ENCODE measurements around the gene DBNDD2. TPM values are rescaled to one million over a fixed set of nuclear protein-coding genes. Genes with fewer than 3 reads are reported as not detected.

The DBNDD2 gene
- total RNA-seq, 4 donors from 2014 or later: 74.5 to 122 (median 84.9) TPM

DNA sequence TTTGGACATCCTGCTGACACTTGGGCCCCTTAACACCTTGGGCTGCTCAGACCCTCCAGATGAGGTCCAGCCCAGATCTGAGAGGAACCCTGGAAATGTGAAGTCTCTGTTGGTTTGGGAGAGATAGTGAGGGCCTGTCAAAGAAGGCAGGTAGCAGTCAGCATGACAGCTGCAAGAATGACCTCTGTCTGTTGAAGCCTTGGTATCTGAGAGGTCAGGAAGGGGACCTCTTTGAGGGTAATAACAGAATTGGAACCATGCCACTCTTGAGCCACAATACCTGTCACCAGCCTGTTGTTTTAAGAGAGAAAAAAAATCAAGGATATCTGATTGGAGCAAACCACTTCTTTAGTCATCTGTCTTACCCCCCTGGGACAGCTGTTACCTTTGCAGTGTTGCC lies 41.0 kb upstream of the DBNDD2 start:
- intact Hi-C loops (cut with DNase I; ENCODE audit: low total_unique reads): no loop called here
- Histone ChIP-seq H3K4me1 (peaks cover 16 to 43% (median 22%) of the 10 kb centered on the region in 4 donors), H3K27ac (no peak overlapping the region), H3K36me3 (peaks cover 0 to 27% (median 10%) of the 10 kb centered on the region in 4 donors), H3K9me3 (no peaks in the 10 kb centered on the region), H3K27me3 (no peaks in the 10 kb centered on the region), H3K4me3 (no peak overlapping the region)
- in situ Hi-C loops (cut with MboI; ENCODE audit: low pct_ligation_motif_present in 1 of 4, low pct_unique_long_range_greater_than_20kb in 1 of 4, low sequenced_read_pairs in 3 of 4): loop anchor here in 1 of 4 donors (5.0 kb wide), 1 partner anchor 50 kb away; the partner anchor contains the start of gene PIGT
- TF ChIP-seq, protein P1, sequence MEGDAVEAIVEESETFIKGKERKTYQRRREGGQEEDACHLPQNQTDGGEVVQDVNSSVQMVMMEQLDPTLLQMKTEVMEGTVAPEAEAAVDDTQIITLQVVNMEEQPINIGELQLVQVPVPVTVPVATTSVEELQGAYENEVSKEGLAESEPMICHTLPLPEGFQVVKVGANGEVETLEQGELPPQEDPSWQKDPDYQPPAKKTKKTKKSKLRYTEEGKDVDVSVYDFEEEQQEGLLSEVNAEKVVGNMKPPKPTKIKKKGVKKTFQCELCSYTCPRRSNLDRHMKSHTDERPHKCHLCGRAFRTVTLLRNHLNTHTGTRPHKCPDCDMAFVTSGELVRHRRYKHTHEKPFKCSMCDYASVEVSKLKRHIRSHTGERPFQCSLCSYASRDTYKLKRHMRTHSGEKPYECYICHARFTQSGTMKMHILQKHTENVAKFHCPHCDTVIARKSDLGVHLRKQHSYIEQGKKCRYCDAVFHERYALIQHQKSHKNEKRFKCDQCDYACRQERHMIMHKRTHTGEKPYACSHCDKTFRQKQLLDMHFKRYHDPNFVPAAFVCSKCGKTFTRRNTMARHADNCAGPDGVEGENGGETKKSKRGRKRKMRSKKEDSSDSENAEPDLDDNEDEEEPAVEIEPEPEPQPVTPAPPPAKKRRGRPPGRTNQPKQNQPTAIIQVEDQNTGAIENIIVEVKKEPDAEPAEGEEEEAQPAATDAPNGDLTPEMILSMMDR (IDR thresholded peaks at IDR 0.05): no peak
- no peak for TF ChIP-seq EP300 (IDR thresholded peaks at IDR 0.05; ENCODE audit: low read depth)
- no peak for DNase-seq

DNA sequence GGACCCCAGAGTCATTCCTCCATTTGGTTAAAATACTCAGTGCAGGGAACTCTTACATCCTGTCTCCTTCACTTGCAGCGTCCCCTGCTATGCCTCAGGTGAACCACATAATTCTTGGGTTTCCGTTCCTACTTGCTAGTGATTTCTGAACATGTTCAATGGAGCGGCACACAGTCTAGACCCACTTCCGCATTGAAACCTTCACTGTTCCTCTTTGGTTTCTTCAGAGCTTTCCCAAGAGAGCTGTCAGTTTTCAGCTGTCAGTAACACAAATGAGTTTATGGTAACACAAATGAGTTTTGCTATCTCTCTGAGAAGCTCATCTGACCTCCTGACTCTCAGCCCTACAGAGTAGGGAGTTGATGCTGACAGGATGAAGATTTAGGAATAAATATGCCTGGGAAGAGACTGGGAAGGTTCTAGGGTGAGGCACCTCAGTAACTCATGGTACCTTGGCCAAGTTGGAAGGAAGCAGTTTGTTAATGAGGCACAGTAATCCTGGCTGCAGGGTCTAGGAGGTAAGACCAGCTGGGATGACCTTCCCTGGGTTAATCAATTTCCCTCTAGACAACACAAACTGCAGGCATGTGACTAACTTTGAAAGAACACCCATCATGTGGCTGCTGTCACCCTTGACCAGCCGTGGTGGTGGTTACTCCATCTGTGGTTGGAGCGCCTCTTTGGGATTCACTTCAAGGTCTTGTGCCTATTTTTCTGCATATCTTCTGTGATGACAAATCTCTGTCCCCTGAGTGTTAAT lies 39.7 kb upstream of the DBNDD2 start:
- intact Hi-C loops (cut with DNase I; ENCODE audit: low total_unique reads) (no loop called here), in situ Hi-C loops (cut with MboI; ENCODE audit: low pct_ligation_motif_present in 1 of 4, low pct_unique_long_range_greater_than_20kb in 1 of 4, low sequenced_read_pairs in 3 of 4) (loop anchor here in 1 of 4 donors (5.0 kb wide), 1 partner anchor 49 kb away; the partner anchor contains the start of gene PIGT)
- peak overlapping the region in 3 of 4 donors; percentile 2 to 44 (median 8) for H3K27ac ChIP-seq
- H3K36me3 ChIP-seq: peaks cover 0 to 27% (median 10%) of the 10 kb centered on the region in 4 donors
- H3K4me1 ChIP-seq: peaks cover 19 to 49% (median 26%) of the 10 kb centered on the region in 4 donors
- peak in 1 of 3 donors; percentile 45 for TF ChIP-seq POLR2AphosphoS5 (IDR thresholded peaks at IDR 0.05)
- no peak for TF ChIP-seq POLR2A (IDR thresholded peaks at IDR 0.05)
- WGBS, 2 donors (ENCODE audit: low coverage in 1 of 2): 66 to 77% methylated on average over 4 to 6 of the region's 6 CpGs
- DNase-seq: peak; percentile 53
- H3K4me3 ChIP-seq: no peak overlapping the region
- no peaks in the 10 kb centered on the region for H3K27me3 ChIP-seq
- no peaks in the 10 kb centered on the region for H3K9me3 ChIP-seq

- Histone ChIP-seq H3K9me3 (no peaks in the 10 kb centered on the region), H3K27ac (peak overlapping the region in 1 of 4 donors; percentile 13), H3K27me3 (no peaks in the 10 kb centered on the region), H3K4me1 (peaks cover 8 to 33% (median 14%) of the 10 kb centered on the region in 4 donors), H3K4me3 (no peak overlapping the region), H3K36me3 (peaks cover 0 to 25% (median 9%) of the 10 kb centered on the region in 4 donors)
- TF ChIP-seq, protein P1 (IDR thresholded peaks at IDR 0.05): no peak
- no peak for TF ChIP-seq POLR2AphosphoS5 (IDR thresholded peaks at IDR 0.05)
- intact Hi-C loops (cut with DNase I; ENCODE audit: low total_unique reads): loop anchor here (5.0 kb wide), 2 partner anchors 53 to 67 kb away; no protein-coding TSS in a partner anchor
- in situ Hi-C loops (cut with MboI; ENCODE audit: low pct_ligation_motif_present in 1 of 4, low pct_unique_long_range_greater_than_20kb in 1 of 4, low sequenced_read_pairs in 3 of 4): loop anchor here in 3 of 4 donors (10.0 kb wide), 2 partner anchors 64 to 74 kb away; no protein-coding TSS in a partner anchor
- no peak for DNase-seq
- 64 to 80% methylated on average over 1 to 3 of the region's 3 CpGs for WGBS, 2 donors (ENCODE audit: low coverage in 1 of 2)
Observed at GRCh38 chr20:45370571-45371160, 37.4 kb upstream of the DBNDD2 start.

GRCh38 chr20:45372241-45372640 lies 35.8 kb upstream of the DBNDD2 start:
- WGBS, 2 donors (ENCODE audit: low coverage in 1 of 2): 97 to 98% methylated on average over 6 to 10 of the region's 10 CpGs
- Histone ChIP-seq H3K4me3 (no peak overlapping the region), H3K27me3 (no peaks in the 10 kb centered on the region), H3K27ac (peak overlapping the region in 3 of 4 donors; percentile 78 to 91 (median 84)), H3K36me3 (peaks cover 0 to 10% (median 5%) of the 10 kb centered on the region in 4 donors), H3K4me1 (peaks cover 8 to 32% (median 14%) of the 10 kb centered on the region in 4 donors), H3K9me3 (no peaks in the 10 kb centered on the region)
- TF ChIP-seq POLR2A (IDR thresholded peaks at IDR 0.05) (no peak), EP300 (IDR thresholded peaks at IDR 0.05; ENCODE audit: low read depth) (no peak), POLR2AphosphoS5 (IDR thresholded peaks at IDR 0.05) (no peak)
- TF ChIP-seq, protein P1 (IDR thresholded peaks at IDR 0.05): no peak
- intact Hi-C loops (cut with DNase I; ENCODE audit: low total_unique reads) (loop anchor here (5.0 kb wide), 2 partner anchors 55 to 65 kb away; no protein-coding TSS in a partner anchor), in situ Hi-C loops (cut with MboI; ENCODE audit: low pct_ligation_motif_present in 1 of 4, low pct_unique_long_range_greater_than_20kb in 1 of 4, low sequenced_read_pairs in 3 of 4) (loop anchor here in 3 of 4 donors (10.0 kb wide), 2 partner anchors 63 to 73 kb away; no protein-coding TSS in a partner anchor)
- no peak for DNase-seq
